ENCODE results near the gene PTPRD.

Gene PTPRD

GRCh38 chr9:8831568-8831967 lies 1781.2 kb downstream of the PTPRD start:
- no peak for DNase-seq (ENCODE audit: low read depth in 2 of 2)

GRCh38 chr9:8826281-8826680 lies 1786.5 kb downstream of the PTPRD start:
- no peak for DNase-seq (ENCODE audit: low read depth in 2 of 2)

- DNase-seq (ENCODE audit: low read depth in 2 of 2), result no peak
Measured at GRCh38 chr9:8825585-8826147, 1787.1 kb downstream of the PTPRD start.

- DNase-seq (ENCODE audit: low read depth in 2 of 2), result no peak
Measured at GRCh38 chr9:8823131-8823895, 1789.5 kb downstream of the PTPRD start.

GRCh38 chr9:8822667-8823025 lies 1790.2 kb downstream of the PTPRD start:
- DNase-seq (ENCODE audit: low read depth in 2 of 2), result no peak

GRCh38 chr9:8821910-8822666 lies 1790.7 kb downstream of the PTPRD start:
- no peak for DNase-seq (ENCODE audit: low read depth in 2 of 2)

- DNase-seq (ENCODE audit: low read depth in 2 of 2), result no peak
Measured at GRCh38 chr9:8817335-8817734, 1795.5 kb downstream of the PTPRD start.

GRCh38 chr9:8816361-8816760 lies 1796.4 kb downstream of the PTPRD start:
- no peak for DNase-seq (ENCODE audit: low read depth in 2 of 2)

GRCh38 chr9:8815931-8816330 lies 1796.9 kb downstream of the PTPRD start:
- DNase-seq (ENCODE audit: low read depth in 2 of 2), result no peak

GRCh38 chr9:8815219-8815618 lies 1797.6 kb downstream of the PTPRD start:
- no peak for DNase-seq (ENCODE audit: low read depth in 2 of 2)

- DNase-seq (ENCODE audit: low read depth in 2 of 2), result no peak
Measured at GRCh38 chr9:8812888-8813287, 1799.9 kb downstream of the PTPRD start.

GRCh38 chr9:8809741-8810140 lies 1803.1 kb downstream of the PTPRD start:
- no peak for DNase-seq (ENCODE audit: low read depth in 2 of 2)

GRCh38 chr9:8806150-8806549 lies 1806.7 kb downstream of the PTPRD start:
- DNase-seq (ENCODE audit: low read depth in 2 of 2), result no peak

- no peak for DNase-seq (ENCODE audit: low read depth in 2 of 2)
Measured at GRCh38 chr9:8804613-8805012, 1808.2 kb downstream of the PTPRD start.

- DNase-seq (ENCODE audit: low read depth in 2 of 2), result no peak
Measured at GRCh38 chr9:8802242-8802641, 1810.6 kb downstream of the PTPRD start.

GRCh38 chr9:8800196-8800595 lies 1812.6 kb downstream of the PTPRD start:
- no peak for DNase-seq (ENCODE audit: low read depth in 2 of 2)

GRCh38 chr9:8799615-8800014 lies 1813.2 kb downstream of the PTPRD start:
- no peak for DNase-seq (ENCODE audit: low read depth in 2 of 2)

- DNase-seq (ENCODE audit: low read depth in 2 of 2), result no peak
Measured at GRCh38 chr9:8799206-8799605, 1813.6 kb downstream of the PTPRD start.

- no peak for DNase-seq (ENCODE audit: low read depth in 2 of 2)
Measured at GRCh38 chr9:8784838-8785237, 1828.0 kb downstream of the PTPRD start.

GRCh38 chr9:8783941-8784340 lies 1828.9 kb downstream of the PTPRD start:
- no peak for DNase-seq (ENCODE audit: low read depth in 2 of 2)

- DNase-seq (ENCODE audit: low read depth in 2 of 2), result no peak
Measured at GRCh38 chr9:8782237-8782636, 1830.6 kb downstream of the PTPRD start.

- DNase-seq (ENCODE audit: low read depth in 2 of 2), result no peak
Measured at GRCh38 chr9:8781458-8781857, 1831.3 kb downstream of the PTPRD start.

GRCh38 chr9:8780386-8780785 lies 1832.4 kb downstream of the PTPRD start:
- DNase-seq (ENCODE audit: low read depth in 2 of 2), result no peak
